ENCODE measurements around the gene ALDH3A1.
A peak's percentile ranks its signal among the peaks of the same experiment; 100 is the strongest.

ALDH3A1 gene

GRCh38 chr17:19738757-19739156 is 9.3 kb downstream of the ALDH3A1 start:
- Mint-ChIP-seq H3K36me3 (no peaks in the 10 kb centered on the region), H3K4me3 (no peak overlapping the region), H3K4me1 (ENCODE audit: low read depth) (no peaks in the 10 kb centered on the region)

GRCh38 chr17:19738073-19738449 is 10.0 kb downstream of the ALDH3A1 start:
- no peaks in the 10 kb centered on the region for H3K27me3 Mint-ChIP-seq
- no peaks in the 10 kb centered on the region for H3K4me1 Mint-ChIP-seq (ENCODE audit: low read depth)
- H3K27ac Mint-ChIP-seq, result no peak overlapping the region
- no peaks in the 10 kb centered on the region for H3K36me3 Mint-ChIP-seq
- H3K9me3 Mint-ChIP-seq (ENCODE audit: low read depth), result no peaks in the 10 kb centered on the region
- H3K4me3 Mint-ChIP-seq, result no peak overlapping the region

More at GRCh38 chr17:19738757-19739156, 9.3 kb downstream of the ALDH3A1 start:
- Mint-ChIP-seq H3K27me3 (no peaks in the 10 kb centered on the region), H3K27ac (no peak overlapping the region), H3K9me3 (ENCODE audit: low read depth) (no peaks in the 10 kb centered on the region)

- Mint-ChIP-seq H3K27me3 (no peaks in the 10 kb centered on the region), H3K36me3 (no peaks in the 10 kb centered on the region), H3K4me3 (peak overlapping the region; percentile 13), H3K27ac (no peak overlapping the region), H3K4me1 (ENCODE audit: low read depth) (no peaks in the 10 kb centered on the region), H3K9me3 (ENCODE audit: low read depth) (no peaks in the 10 kb centered on the region)
These were observed 10.6 kb downstream of the ALDH3A1 start for GRCh38 chr17:19737305-19738072.

GRCh38 chr17:19736071-19736470 is 12.0 kb downstream of the ALDH3A1 start:
- Mint-ChIP-seq H3K36me3 (no peaks in the 10 kb centered on the region), H3K4me1 (ENCODE audit: low read depth) (no peaks in the 10 kb centered on the region), H3K9me3 (ENCODE audit: low read depth) (no peaks in the 10 kb centered on the region), H3K27me3 (no peaks in the 10 kb centered on the region), H3K27ac (no peak overlapping the region), H3K4me3 (no peak overlapping the region)

- H3K27ac Mint-ChIP-seq, result no peak overlapping the region
These were observed 14.1 kb downstream of the ALDH3A1 start for GRCh38 chr17:19733953-19734526.

GRCh38 chr17:19731626-19732025 is 16.5 kb downstream of the ALDH3A1 start:
- H3K4me3 Mint-ChIP-seq, result no peak overlapping the region
- no peak overlapping the region for H3K27ac Mint-ChIP-seq
- H3K9me3 Mint-ChIP-seq (ENCODE audit: low read depth), result no peaks in the 10 kb centered on the region
- H3K27me3 Mint-ChIP-seq, result no peaks in the 10 kb centered on the region
- no peaks in the 10 kb centered on the region for H3K4me1 Mint-ChIP-seq (ENCODE audit: low read depth)
- no peaks in the 10 kb centered on the region for H3K36me3 Mint-ChIP-seq

More at GRCh38 chr17:19733953-19734526, 14.1 kb downstream of the ALDH3A1 start:
- H3K36me3 Mint-ChIP-seq, result no peaks in the 10 kb centered on the region
- H3K27me3 Mint-ChIP-seq, result no peaks in the 10 kb centered on the region
- no peak overlapping the region for H3K4me3 Mint-ChIP-seq
- no peaks in the 10 kb centered on the region for H3K9me3 Mint-ChIP-seq (ENCODE audit: low read depth)
- no peaks in the 10 kb centered on the region for H3K4me1 Mint-ChIP-seq (ENCODE audit: low read depth)

- no peak overlapping the region for H3K27ac Mint-ChIP-seq
These were observed 17.3 kb downstream of the ALDH3A1 start for GRCh38 chr17:19730843-19731242.

GRCh38 chr17:19729900-19730299 is 18.2 kb downstream of the ALDH3A1 start:
- H3K4me3 Mint-ChIP-seq, result no peak overlapping the region
- H3K27ac Mint-ChIP-seq, result no peak overlapping the region
- H3K36me3 Mint-ChIP-seq, result no peaks in the 10 kb centered on the region
- H3K9me3 Mint-ChIP-seq (ENCODE audit: low read depth), result no peaks in the 10 kb centered on the region
- peaks cover 9% of the 10 kb centered on the region for H3K4me1 Mint-ChIP-seq (ENCODE audit: low read depth)
- no peaks in the 10 kb centered on the region for H3K27me3 Mint-ChIP-seq

More at GRCh38 chr17:19730843-19731242, 17.3 kb downstream of the ALDH3A1 start:
- Mint-ChIP-seq H3K4me1 (ENCODE audit: low read depth) (no peaks in the 10 kb centered on the region), H3K4me3 (no peak overlapping the region), H3K27me3 (no peaks in the 10 kb centered on the region), H3K9me3 (ENCODE audit: low read depth) (no peaks in the 10 kb centered on the region), H3K36me3 (no peaks in the 10 kb centered on the region)

GRCh38 chr17:19728084-19728495 is 20.0 kb downstream of the ALDH3A1 start:
- Mint-ChIP-seq H3K27ac (no peak overlapping the region), H3K4me3 (no peak overlapping the region), H3K36me3 (no peaks in the 10 kb centered on the region), H3K27me3 (no peaks in the 10 kb centered on the region), H3K9me3 (ENCODE audit: low read depth) (no peaks in the 10 kb centered on the region), H3K4me1 (ENCODE audit: low read depth) (peaks cover 16% of the 10 kb centered on the region)

GRCh38 chr17:19727501-19728078 is 20.5 kb downstream of the ALDH3A1 start:
- Mint-ChIP-seq H3K27me3 (no peaks in the 10 kb centered on the region), H3K27ac (no peak overlapping the region)

GRCh38 chr17:19726631-19727376 is 21.3 kb downstream of the ALDH3A1 start:
- no peak overlapping the region for H3K4me3 Mint-ChIP-seq
- no peaks in the 10 kb centered on the region for H3K36me3 Mint-ChIP-seq
- peaks cover 16% of the 10 kb centered on the region for H3K4me1 Mint-ChIP-seq (ENCODE audit: low read depth)
- H3K9me3 Mint-ChIP-seq (ENCODE audit: low read depth), result no peaks in the 10 kb centered on the region
- H3K27ac Mint-ChIP-seq, result no peak overlapping the region
- H3K27me3 Mint-ChIP-seq, result no peaks in the 10 kb centered on the region

More at GRCh38 chr17:19727501-19728078, 20.5 kb downstream of the ALDH3A1 start:
- Mint-ChIP-seq H3K36me3 (no peaks in the 10 kb centered on the region), H3K4me1 (ENCODE audit: low read depth) (peaks cover 16% of the 10 kb centered on the region), H3K9me3 (ENCODE audit: low read depth) (no peaks in the 10 kb centered on the region), H3K4me3 (no peak overlapping the region)

- no peaks in the 10 kb centered on the region for H3K9me3 Mint-ChIP-seq (ENCODE audit: low read depth)
- H3K4me1 Mint-ChIP-seq (ENCODE audit: low read depth), result peaks cover 16% of the 10 kb centered on the region
- peak overlapping the region; percentile 80 for H3K4me3 Mint-ChIP-seq
- H3K27me3 Mint-ChIP-seq, result no peaks in the 10 kb centered on the region
- H3K36me3 Mint-ChIP-seq, result no peaks in the 10 kb centered on the region
- no peak overlapping the region for H3K27ac Mint-ChIP-seq
These were observed 22.6 kb downstream of the ALDH3A1 start for GRCh38 chr17:19725486-19725885.

- H3K27ac Mint-ChIP-seq, result peak overlapping the region; percentile 31
- H3K9me3 Mint-ChIP-seq (ENCODE audit: low read depth), result no peaks in the 10 kb centered on the region
- peaks cover 16% of the 10 kb centered on the region for H3K4me1 Mint-ChIP-seq (ENCODE audit: low read depth)
- no peaks in the 10 kb centered on the region for H3K27me3 Mint-ChIP-seq
- H3K36me3 Mint-ChIP-seq, result no peaks in the 10 kb centered on the region
- H3K4me3 Mint-ChIP-seq, result peak overlapping the region; percentile 80
These were observed 23.3 kb downstream of the ALDH3A1 start for GRCh38 chr17:19724501-19725420.

GRCh38 chr17:19723964-19724363 is 24.1 kb downstream of the ALDH3A1 start:
- Mint-ChIP-seq H3K27me3 (no peaks in the 10 kb centered on the region), H3K9me3 (ENCODE audit: low read depth) (no peaks in the 10 kb centered on the region), H3K4me1 (ENCODE audit: low read depth) (peaks cover 16% of the 10 kb centered on the region), H3K4me3 (peak overlapping the region; percentile 53), H3K36me3 (no peaks in the 10 kb centered on the region), H3K27ac (peak overlapping the region; percentile 10)

Measured in activated naive CD8-positive, alpha-beta T cell (primary cell).